Transverse colon (tissue), 4 donors: ENCODE data around the gene CCDC201. TPM values are rescaled to one million over a fixed set of nuclear protein-coding genes. Genes with fewer than 3 reads are reported as not detected.

ENCODE experiments used
- DNase-seq: peaks from one replicate; pipeline ENCODE4 v3.0.0-alpha.2; 2019
- H3K27ac ChIP-seq, 4 donors: fragments of 200-600 bp; sonication (generic); 2 replicates each; pipeline ENCODE4 v1.5.1; 2016 to 2018; ENCODE audit warnings: inconsistent platforms in 4 of 4
- H3K27me3 ChIP-seq: fragments of 200-600 bp; sonication (generic); 2 replicates; pipeline ENCODE4 v1.5.1; 2017; ENCODE audit warnings: inconsistent platforms
- H3K36me3 ChIP-seq, 4 donors: fragments of 200-600 bp; sonication (generic); 2 replicates each; pipeline ENCODE4 v1.5.1; 2017 to 2019; ENCODE audit warnings: inconsistent platforms in 4 of 4
- H3K4me1 ChIP-seq, 4 donors: fragments of 200-600 bp; sonication (generic); 2 replicates each; pipeline ENCODE4 v1.5.1; 2017 to 2020; ENCODE audit warnings: inconsistent platforms in 4 of 4
- H3K4me3 ChIP-seq, 4 donors: fragments of 200-600 bp; sonication (generic); 1 replicate in 1 of 4; 2 replicates in 3 of 4; pipeline versions ENCODE4 v1.5.1 to v1.6.1; 2017 to 2019; ENCODE audit warnings: inconsistent platforms in 4 of 4
- H3K9me3 ChIP-seq, 2 donors: fragments of 200-600 bp; sonication (generic); 2 replicates each; pipeline ENCODE4 v1.5.1; 2017 to 2019; ENCODE audit warnings: inconsistent platforms in 2 of 2
- EP300 ChIP-seq: sonication (generic); formaldehyde crosslinking; IDR thresholded peaks from one replicate; pipeline ENCODE4 v1.6.1; 2017; ENCODE audit warnings: antibody characterized with exemption, low read depth
- POLR2A ChIP-seq: fragments of 450-650 bp; IDR thresholded peaks from one replicate; pipeline ENCODE4 v1.6.1; 2016; ENCODE audit warnings: antibody characterized with exemption, mild to moderate bottlenecking, moderate library complexity
- POLR2AphosphoS5 ChIP-seq, 3 donors: sonication (generic); formaldehyde crosslinking; IDR thresholded peaks; one replicate each; pipeline ENCODE4 v1.6.1; 2016; ENCODE audit warnings: antibody characterized with exemption in 3 of 3
- WGBS, 2 donors: methylation state at CpG; one replicate each; pipeline ENCODE4 v1.1.5; 2018; ENCODE audit warnings: low coverage in 1 of 2; 5-methylcytosine and 5-hydroxymethylcytosine counted together
- in situ Hi-C, 4 donors: fragments of 200-750 bp; cut with MboI; loops; one replicate each; pipeline versions ENCODE4 v1.15.0 to v1.15.1; 2017; ENCODE audit warnings: low sequenced_read_pairs in 3 of 4, low pct_ligation_motif_present in 1 of 4, low pct_unique_long_range_greater_than_20kb in 1 of 4
- intact Hi-C: fragments of 100-400 bp; cut with DNase I; formaldehyde crosslinking; loops from one replicate; pipeline ENCODE4 v1.15.1; 2023; ENCODE audit warnings: low total_unique reads
- total RNA-seq, 4 donors: library from RNA; depleted of rRNA; stranded (reverse); fragments of >200 nt; gene quantifications; one replicate each; pipeline ENCODE4 v1.1.0, GENCODE V29; 2016
- TF ChIP-seq, protein P1 (sequence below), 5 experiments: fragments of 200-600 bp in 3 of 5; fragments of 450-650 bp in 2 of 5; sonication (generic) in 3 of 5; IDR thresholded peaks; 1 replicate in 2 of 5; 2 replicates in 3 of 5; pipeline ENCODE4 v1.5.1; 2016 to 2017; ENCODE audit warnings: antibody characterized with exemption in 5 of 5, inconsistent platforms in 3 of 5, mild to moderate bottlenecking in 2 of 5, moderate library complexity in 1 of 5

CCDC201 gene, protein sequence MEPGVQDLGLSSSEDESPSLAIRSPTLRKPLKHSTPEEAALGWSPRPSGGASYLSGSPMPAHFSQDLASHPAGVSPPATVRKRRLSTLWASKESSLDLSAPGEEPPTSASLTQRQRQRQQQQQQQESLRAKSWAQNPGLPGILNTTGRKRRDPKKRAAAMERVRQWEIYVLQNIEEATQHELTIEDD
- not detected for total RNA-seq

DNA sequence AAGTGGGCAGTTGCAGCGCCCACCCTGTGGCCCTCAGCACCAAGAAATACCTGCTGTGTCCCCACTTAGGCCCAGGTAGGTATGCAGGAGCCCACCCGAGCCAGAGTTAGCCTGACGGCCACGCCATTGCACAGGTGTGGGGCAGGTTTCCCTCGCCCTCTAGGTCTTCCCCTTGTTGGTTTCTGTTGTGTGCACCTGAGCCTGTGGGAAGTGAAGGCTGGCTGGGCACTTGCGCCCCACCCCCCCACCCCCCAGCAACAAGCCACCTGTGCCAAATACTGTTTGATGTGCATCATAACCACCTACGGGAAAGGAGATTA is at the start of gene CCDC201:
Gene CCDC201 (minus strand): TSS at position 48 of the 320 bp plus-strand sequence. CDS start 75 bp downstream, outside the sequence.
- no peaks in the 10 kb centered on the region for H3K9me3 ChIP-seq
- H3K27me3 ChIP-seq: no peaks in the 10 kb centered on the region
- no peak for DNase-seq
- H3K36me3 ChIP-seq: no peaks in the 10 kb centered on the region
- WGBS, 2 donors: 73% methylated on average over 7 of the region's 7 CpGs; no CpG with 5 or more reads in 1 of the 2 donors
- in situ Hi-C loops: loop anchor here in 3 of 4 donors (25.0 kb wide), 2 partner anchors 211 to 711 kb away; partner anchors contain the start of gene RAMP3 (in 2 of the 3)
- TF ChIP-seq, protein P1, sequence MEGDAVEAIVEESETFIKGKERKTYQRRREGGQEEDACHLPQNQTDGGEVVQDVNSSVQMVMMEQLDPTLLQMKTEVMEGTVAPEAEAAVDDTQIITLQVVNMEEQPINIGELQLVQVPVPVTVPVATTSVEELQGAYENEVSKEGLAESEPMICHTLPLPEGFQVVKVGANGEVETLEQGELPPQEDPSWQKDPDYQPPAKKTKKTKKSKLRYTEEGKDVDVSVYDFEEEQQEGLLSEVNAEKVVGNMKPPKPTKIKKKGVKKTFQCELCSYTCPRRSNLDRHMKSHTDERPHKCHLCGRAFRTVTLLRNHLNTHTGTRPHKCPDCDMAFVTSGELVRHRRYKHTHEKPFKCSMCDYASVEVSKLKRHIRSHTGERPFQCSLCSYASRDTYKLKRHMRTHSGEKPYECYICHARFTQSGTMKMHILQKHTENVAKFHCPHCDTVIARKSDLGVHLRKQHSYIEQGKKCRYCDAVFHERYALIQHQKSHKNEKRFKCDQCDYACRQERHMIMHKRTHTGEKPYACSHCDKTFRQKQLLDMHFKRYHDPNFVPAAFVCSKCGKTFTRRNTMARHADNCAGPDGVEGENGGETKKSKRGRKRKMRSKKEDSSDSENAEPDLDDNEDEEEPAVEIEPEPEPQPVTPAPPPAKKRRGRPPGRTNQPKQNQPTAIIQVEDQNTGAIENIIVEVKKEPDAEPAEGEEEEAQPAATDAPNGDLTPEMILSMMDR (IDR thresholded peaks at IDR 0.05): no peak
- TF ChIP-seq POLR2AphosphoS5 (IDR thresholded peaks at IDR 0.05): no peak
- no peak for TF ChIP-seq EP300
- TF ChIP-seq POLR2A: no peak
- intact Hi-C loops: no loop called here
- H3K27ac ChIP-seq: no peak within 1 kb of the TSS
- no peaks in the 10 kb centered on the region for H3K4me1 ChIP-seq
- no peak within 1 kb of the TSS for H3K4me3 ChIP-seq

DNA sequence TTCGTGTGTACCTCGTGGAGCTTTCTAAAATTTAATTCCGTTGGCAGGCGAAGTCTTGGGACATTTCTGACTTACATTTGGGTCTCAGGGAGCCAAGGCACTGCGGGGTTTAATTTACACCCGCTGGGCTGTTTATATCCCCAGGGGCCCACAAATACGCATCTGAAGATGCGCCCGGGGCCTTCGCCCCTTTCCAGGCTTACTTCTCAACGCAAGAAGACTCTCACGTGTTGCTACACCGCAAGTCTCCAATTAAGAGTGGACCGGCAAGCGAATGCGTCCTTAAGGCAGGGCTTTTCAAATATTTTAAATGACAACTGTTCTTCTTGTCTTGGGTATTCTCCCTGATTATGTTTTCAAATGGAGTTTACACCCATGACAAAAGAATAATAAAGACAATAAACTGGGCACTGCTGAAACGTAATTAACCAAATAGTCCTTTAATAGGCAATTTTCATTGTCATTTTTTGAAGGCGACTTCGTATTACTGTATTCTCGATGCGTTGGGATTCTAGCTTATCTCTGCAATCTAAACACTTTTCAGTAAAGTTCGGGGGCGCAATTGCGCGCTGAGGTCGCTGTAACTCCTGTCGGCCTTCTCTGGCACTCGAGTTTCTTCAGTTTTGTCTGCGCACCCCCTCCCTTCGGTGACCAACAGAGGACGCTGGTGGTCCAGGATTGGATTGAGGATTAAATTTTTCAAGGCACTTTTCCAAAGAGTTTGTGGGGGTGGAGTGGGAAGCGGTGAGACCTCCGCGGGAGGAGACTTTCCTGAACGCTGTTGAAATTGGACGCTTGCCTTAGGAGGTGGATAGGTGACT is 49.0 kb upstream of the CCDC201 start:
- Histone ChIP-seq H3K27ac (peak overlapping the region; percentile 48 to 76 (median 52)), H3K27me3 (peaks cover 62% of the 10 kb centered on the region), H3K9me3 (no peaks in the 10 kb centered on the region), H3K4me3 (peak overlapping the region in 3 of 4 donors; percentile 38 to 58 (median 47)), H3K36me3 (no peaks in the 10 kb centered on the region), H3K4me1 (peaks cover 0 to 29% (median 20%) of the 10 kb centered on the region in 4 donors)
- peak; percentile 26 for DNase-seq
- in situ Hi-C loops (loop anchor here in 3 of 4 donors (5.0 to 25.0 kb wide), 5 partner anchors 430 to 1265 kb away; no protein-coding TSS in a partner anchor), intact Hi-C loops (loop anchor here (2.0 kb wide), 1 partner anchor 1169 kb away; no protein-coding TSS in a partner anchor)
- no peak for TF ChIP-seq EP300
- no peak for TF ChIP-seq POLR2A
- TF ChIP-seq, protein P1 (IDR thresholded peaks at IDR 0.05): peak; percentile 59 to 65 (median 63)
- WGBS, 2 donors: 0 to 15% methylated on average over 1 to 36 of the region's 36 CpGs

DNA sequence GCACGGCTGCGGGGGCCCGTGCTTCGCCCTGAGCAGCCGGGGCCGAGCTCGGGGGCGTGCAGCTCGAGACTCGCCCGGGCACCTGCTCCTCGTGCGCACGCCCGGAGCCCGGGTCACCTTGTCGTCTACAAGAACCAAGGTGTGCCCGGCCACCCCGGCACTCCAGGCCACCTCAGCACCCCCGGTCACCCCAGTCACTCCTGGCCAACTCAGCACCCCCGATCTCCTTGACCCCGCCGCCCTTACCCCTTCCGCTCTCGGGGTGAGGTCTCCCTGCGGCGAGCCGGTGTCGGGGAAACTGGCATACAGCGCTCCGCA is 48.5 kb upstream of the CCDC201 start:
- H3K9me3 ChIP-seq: no peaks in the 10 kb centered on the region
- intact Hi-C loops (no loop called here), in situ Hi-C loops (loop anchor here in 3 of 4 donors (5.0 to 25.0 kb wide), 5 partner anchors 431 to 1266 kb away; no protein-coding TSS in a partner anchor)

More for the DNA sequence above, 48.5 kb upstream of the CCDC201 start:
- peaks cover 62% of the 10 kb centered on the region for H3K27me3 ChIP-seq
- DNase-seq: no peak
- no peaks in the 10 kb centered on the region for H3K36me3 ChIP-seq
- H3K27ac ChIP-seq: peak overlapping the region; percentile 3 to 76 (median 52)
- TF ChIP-seq EP300 (no peak), POLR2A (no peak), POLR2AphosphoS5 (IDR thresholded peaks at IDR 0.05) (no peak)
- TF ChIP-seq, protein P1 (IDR thresholded peaks at IDR 0.05): no peak
- 17% methylated on average over 21 of the region's 31 CpGs; no CpG with 5 or more reads in 1 of the 2 donors for WGBS, 2 donors
- H3K4me3 ChIP-seq: peak overlapping the region in 3 of 4 donors; percentile 38 to 58 (median 47)
- peaks cover 0 to 29% (median 20%) of the 10 kb centered on the region in 4 donors for H3K4me1 ChIP-seq
